Omental fat pad (tissue), 4 donors: ENCODE measurements around the gene CYB5R4. TPM values are rescaled to one million over a fixed set of nuclear protein-coding genes. Genes with fewer than 3 reads are reported as not detected.

Experiments
- ATAC-seq: fragments of 150-250 bp; one replicate; pipeline ENCODE4 v1.9.1; 2016; ENCODE audit warnings: mild to moderate bottlenecking, moderate library complexity; ENCODE audit not compliant: low FRiP score
- DNase-seq: peaks from one replicate; pipeline ENCODE4 v3.0.0-alpha.2; 2019; ENCODE audit warnings: low spot score
- total RNA-seq, 4 donors: library from RNA; depleted of rRNA; stranded (reverse); fragments of >200 nt; gene quantifications; one replicate each; pipeline ENCODE4 v1.1.0, GENCODE V29; 2016
- TF ChIP-seq, protein P1 (sequence below), 3 donors: fragments of 450-650 bp; IDR thresholded peaks; one replicate each; pipeline ENCODE4 v1.5.1; 2016 to 2017; ENCODE audit warnings: antibody characterized with exemption in 3 of 3, mild to moderate bottlenecking in 3 of 3, moderate library complexity in 2 of 3

CYB5R4 gene
- total RNA-seq, 4 donors from 2014 or later = 7.2 to 12.8 (median 10.7) TPM

DNA sequence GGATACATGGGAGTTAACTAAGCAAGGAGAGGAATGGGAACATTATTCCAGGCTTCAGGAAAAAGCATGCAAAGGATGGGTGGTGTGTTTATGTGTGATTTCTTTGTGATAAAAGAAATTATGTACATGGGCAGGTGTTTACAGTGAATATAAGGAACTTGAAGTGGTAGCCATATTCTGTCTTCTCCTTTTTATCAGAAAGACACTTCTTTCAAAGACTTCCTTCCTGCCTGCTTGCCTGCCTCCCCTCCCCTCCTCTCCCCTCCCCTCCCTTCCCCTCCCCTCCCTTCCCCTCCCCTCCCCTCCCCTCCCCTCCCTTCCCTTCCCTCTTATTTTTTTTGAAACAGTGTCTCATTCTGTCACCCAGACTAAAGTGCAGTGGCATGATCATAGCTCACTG is 14.4 kb downstream of the CYB5R4 start:
- no peak for DNase-seq
- ATAC-seq = no peak
- TF ChIP-seq, protein P1, sequence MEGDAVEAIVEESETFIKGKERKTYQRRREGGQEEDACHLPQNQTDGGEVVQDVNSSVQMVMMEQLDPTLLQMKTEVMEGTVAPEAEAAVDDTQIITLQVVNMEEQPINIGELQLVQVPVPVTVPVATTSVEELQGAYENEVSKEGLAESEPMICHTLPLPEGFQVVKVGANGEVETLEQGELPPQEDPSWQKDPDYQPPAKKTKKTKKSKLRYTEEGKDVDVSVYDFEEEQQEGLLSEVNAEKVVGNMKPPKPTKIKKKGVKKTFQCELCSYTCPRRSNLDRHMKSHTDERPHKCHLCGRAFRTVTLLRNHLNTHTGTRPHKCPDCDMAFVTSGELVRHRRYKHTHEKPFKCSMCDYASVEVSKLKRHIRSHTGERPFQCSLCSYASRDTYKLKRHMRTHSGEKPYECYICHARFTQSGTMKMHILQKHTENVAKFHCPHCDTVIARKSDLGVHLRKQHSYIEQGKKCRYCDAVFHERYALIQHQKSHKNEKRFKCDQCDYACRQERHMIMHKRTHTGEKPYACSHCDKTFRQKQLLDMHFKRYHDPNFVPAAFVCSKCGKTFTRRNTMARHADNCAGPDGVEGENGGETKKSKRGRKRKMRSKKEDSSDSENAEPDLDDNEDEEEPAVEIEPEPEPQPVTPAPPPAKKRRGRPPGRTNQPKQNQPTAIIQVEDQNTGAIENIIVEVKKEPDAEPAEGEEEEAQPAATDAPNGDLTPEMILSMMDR (IDR thresholded peaks at IDR 0.05) = no peak

DNA sequence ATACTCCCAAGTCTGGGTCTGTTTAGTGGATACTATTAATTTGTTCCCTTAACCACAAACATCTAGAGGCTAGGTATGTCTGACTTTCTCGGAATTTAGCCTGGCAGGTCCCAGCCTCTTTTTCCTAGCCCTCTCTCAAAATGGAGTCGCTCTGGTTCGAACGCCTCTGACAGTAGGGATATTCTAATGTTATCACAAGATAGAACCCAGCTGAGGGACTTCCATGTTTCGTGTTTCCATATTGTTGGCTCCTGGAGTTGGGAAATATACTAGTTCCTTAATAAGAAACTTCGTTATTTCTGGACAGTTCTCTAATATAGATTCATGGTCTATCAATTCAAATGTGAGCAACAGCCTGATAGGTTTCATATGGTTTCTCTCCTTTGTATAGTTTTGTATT is 16.4 kb downstream of the CYB5R4 start:
- DNase-seq (no peak), ATAC-seq (no peak)
- TF ChIP-seq, protein P1 (IDR thresholded peaks at IDR 0.05) = no peak

GRCh38 chr6:83878902-83879644 is 19.6 kb downstream of the CYB5R4 start:
- TF ChIP-seq, protein P1 (IDR thresholded peaks at IDR 0.05) = no peak
- DNase-seq (no peak), ATAC-seq (no peak)

DNA sequence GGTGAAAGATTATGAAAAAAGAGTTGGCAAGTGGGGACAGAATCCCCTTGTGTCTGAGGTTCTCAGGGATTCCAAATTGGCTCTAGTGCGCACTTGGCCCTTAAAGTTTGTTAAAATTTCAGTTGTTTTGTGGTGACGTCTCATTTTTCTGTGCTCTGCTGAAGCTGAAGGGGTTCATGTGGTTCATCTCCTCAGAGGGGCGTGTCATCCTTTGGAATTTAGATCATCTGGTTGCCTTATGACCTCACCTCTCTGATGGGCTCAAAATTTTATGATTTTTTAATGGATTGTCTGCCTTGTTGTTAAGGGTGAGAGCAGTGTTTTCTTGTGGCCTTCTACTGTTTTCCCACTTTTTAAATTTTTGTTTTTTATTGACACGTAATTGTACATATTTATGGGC is 20.3 kb downstream of the CYB5R4 start:
- TF ChIP-seq, protein P1 (IDR thresholded peaks at IDR 0.05) = no peak
- ATAC-seq = no peak
- no peak for DNase-seq

DNA sequence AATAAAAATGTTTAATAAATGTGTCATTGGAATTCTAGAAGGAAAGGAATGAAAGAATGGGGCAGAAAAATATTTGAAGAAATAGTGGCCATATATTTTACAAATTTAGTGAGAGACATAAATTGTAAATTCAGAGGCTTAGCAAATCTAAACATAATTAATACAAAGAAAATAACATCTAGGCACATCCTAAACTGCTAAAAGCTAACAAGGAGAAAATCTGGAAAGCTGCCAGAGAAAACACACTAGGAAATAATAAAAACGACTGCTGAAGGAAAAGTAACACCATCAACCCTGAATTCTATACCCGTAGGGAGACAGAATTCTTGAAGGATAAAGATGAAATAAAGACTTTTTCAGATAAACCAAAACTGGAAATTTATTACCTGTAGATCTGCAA is 23.8 kb downstream of the CYB5R4 start:
- TF ChIP-seq, protein P1 (IDR thresholded peaks at IDR 0.05) = no peak
- ATAC-seq (no peak), DNase-seq (no peak)

GRCh38 chr6:83884523-83884922 is 25.0 kb downstream of the CYB5R4 start:
- ATAC-seq = no peak
- DNase-seq = no peak
- TF ChIP-seq, protein P1 (IDR thresholded peaks at IDR 0.05) = no peak

DNA sequence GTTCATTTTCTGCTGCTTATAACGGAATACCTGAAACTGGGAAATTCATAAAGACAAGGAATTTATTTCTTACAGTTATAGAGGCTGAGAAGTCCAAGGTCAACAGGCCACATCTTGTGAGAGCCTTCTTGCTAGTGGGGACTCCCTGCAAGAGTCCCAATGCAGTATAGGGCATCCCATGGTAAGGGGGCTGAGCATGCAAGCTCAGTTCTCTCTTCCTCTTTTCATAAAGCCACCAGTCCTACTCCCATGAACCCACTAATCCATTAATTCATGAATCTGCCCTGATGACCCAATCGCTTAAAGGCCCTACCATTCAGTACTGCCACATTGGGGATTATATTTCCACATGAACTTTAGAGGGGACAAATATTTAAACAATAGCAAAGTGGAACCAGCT is 26.5 kb downstream of the CYB5R4 start:
- ATAC-seq (no peak), DNase-seq (no peak)
- TF ChIP-seq, protein P1 (IDR thresholded peaks at IDR 0.05) = no peak
